NCI-H2196 treated with DMSO at 0.1 percent for 48 hours (cell line): ENCODE measurements around the gene NKX6-1.

Source experiments
- DNase-seq: peaks from one replicate; lab custom pipeline; 2025; ENCODE audit not compliant: unreplicated experiment; lab: John Stamatoyannopoulos, UW

NKX6-1 gene

DNA sequence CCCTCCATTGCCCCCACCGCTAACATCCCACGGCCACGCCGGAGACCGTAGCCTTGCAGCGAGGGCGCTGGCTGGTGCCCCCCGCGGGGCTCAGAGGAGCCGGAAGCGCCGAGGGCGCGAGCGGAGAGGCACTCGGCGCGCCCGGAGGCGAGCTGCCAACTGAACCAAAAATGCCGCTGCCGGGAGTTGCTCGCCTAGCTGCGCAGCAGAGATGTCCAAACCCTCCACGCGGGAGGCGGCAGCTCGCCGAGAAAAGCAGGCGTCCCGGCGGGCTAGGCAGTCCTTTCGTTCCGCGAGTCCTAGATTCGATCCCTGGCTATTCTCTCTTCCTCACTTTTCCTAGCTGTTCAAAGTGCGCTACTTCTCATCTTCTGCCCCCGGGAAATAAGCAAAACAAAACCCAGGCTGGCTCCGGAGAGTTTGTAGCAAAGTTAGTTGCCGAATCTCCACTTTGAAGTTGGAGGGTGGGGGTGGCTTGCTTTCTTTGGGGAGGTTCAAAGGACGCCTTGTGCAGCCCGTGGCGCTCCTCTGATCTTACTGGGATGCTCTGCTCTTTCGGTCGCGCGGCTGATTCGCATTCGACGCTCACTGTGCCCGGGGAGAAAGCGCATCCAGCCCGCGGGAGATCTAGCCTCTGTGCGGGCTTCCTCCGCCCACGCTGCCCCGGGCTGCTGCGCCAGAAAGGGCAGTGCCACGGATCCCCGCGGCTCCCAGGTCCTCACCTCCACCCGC, 723 bp downstream of the NKX6-1 start:
- DNase-seq = no peak

DNA sequence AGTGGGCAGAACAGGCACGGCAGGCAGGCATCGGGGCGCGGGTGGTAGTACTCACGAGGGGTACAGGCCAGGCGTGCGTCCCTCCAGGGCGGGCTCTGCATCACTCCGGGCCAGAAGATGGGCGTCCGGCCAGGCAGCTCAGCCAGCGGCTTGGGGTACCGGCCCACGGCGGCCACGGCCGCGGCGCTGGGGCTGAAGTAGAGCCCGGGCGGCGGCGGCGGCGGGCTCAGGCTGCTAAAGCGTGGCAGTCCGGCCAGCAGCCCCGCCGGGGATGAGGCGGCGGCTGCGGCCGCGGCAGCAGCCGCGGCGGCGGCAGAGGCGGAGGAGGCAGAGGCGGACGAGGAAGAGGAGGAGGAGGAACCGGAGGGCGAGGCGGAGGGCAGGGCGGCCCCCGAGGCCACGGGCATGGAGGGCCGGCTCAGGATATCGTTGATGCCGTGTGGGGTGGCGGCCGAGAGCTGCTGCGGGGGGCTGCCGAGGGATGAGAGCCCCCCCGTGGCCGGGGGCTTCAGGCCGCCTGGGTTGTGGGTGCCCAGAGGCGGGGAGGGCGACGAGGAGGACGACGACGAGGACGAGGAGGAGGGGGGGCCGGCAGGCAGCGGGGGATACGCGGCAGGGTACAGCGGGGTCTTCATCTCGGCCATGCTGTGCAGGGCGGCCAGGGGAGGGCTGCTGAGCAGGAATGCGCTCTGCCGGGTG, 1.4 kb downstream of the NKX6-1 start:
- no peak for DNase-seq

DNA sequence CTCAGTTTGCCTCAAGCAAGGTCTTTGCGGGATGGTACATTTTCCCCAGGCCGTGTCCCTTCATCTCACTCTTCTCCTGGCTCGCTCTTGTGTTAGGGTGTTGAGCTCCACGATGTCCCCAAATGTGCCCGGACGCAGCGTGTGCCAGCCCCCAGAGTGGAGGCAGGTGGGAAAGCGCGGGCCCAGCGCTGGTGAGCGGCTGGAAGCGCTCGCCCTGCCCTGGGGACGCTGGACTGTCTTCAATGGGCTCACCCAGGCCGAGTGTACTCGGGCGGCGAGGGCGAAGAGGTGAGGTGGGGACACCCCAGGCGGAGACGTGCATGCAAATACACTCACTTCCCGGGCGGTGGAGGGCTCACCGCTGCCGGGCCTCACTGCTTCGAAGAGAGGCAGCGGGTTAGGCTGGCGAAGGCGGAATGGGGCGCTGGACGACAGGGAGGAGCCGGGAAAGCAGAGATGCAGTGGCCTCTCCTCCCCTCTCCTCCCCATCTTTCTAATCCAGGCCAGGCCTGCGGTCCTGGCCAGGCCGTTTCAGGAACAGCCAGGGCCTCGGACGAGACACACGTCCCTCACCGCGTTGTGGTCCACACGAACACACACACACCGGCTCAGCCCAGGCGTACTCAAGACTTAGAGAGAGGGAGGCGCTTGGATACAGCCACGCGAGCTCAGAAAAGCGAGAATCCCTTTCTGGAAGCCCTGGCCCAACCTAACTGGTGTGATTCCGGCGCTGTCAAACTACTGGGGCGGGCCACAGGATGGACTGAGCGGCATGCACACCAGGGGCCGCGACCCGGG, 2.2 kb downstream of the NKX6-1 start:
- DNase-seq = no peak

DNA sequence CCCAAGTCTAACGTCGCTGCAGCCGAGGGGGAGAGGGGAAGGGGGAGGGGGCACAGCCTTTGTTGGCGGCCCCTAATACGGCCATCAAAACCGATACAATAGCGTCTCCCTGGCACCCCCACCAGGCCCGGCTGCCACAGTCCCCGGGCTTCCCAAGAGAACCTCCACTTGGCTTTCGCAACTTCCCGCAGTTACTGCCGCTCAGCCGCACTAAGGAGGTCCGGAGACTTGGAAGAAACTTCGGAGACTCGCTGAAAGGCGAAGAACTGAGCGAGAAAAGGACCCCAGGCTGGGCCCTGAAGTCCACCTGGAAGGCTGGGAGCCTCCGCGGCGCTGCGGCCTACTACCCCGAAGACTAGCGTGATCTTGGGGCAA, 2.8 kb downstream of the NKX6-1 start:
- no peak for DNase-seq

DNA sequence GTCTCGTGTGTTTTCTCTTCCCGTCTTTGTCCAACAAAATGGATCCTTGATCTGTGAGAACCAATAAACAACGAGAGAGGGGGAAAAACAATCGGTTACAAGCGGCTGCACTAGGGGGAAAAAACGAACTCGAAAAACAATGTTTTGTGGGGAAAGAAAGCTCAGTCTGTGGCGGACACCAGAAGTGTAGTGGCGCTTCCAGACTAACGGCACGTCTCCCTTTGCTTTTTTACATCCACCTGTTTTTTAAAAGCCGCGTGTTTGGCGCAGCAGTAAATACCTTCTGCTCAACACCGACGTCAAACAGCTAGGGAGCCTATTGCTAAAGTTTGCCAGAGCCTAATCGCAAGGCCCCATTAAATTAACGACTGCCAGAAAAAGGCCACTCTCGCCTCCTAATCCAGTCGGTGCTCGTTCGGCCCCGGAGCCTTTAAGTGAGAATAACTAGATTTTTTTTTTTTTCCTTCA, 3.3 kb downstream of the NKX6-1 start:
- DNase-seq = no peak

DNA sequence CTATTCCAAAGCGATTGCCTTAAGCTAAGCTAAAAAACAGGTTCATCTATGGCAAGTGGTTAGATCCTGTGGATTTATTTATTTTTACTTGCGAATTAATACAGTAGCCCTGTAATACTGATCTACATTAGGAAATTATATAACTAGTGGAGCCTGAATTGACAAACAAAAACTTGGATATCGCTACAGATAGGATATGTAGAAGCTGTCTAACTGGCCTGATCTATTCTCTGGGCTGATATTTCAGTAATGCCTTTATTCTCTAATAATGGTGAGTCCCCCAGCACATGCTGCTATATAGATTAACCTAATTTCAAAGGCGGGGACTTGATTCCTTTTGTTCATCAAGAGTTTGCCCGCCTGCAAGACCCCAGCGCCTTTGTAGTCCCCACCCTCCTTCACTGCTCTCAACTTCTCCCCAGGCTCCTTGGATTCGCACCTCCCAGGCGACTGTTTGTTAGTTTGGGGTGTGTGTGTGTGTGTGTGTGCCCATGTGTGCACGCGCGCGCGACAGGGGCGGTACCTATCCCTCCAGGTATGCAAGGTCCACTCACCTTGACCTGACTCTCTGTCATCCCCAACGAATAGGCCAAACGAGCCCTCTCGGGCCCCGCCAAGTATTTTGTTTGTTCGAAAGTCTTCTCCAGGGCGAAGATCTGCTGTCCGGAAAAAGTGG, 3.8 kb downstream of the NKX6-1 start:
- DNase-seq = no peak

DNA sequence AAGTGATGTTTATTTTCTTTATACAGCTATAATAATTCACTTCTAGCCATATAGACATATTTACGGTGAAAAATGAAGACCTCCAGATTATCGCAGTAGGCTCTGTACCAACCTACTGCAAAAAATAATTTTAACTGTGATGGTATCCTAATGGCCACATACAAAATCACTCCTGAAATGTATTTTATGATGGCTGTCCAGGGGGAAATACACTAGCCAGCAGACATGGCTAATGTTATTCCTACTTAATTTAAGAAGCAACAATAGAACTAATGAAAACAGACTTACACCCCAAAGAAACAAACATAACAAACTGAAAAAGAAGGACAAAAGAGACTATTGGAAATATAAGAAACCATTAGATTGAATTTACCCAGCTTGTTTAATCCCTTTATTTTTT, 4.6 kb downstream of the NKX6-1 start:
- no peak for DNase-seq

DNA sequence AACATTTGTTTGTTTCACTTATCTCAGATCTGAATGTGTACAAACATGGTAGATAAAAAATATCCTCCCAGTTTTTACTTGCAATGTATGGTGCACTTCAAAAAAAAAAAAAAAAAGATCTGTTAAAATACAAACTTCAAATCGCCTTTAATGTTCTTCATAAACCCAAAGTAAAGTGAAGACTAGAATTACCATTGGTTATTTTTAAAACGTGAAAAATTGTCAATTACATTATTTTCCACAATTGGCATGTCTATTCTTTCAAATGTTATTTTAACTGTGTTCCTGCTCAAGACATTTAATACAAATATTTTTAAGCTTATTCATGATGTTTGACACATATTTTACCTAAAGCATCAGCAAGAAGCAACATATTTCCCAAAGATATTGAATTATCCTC, 5.0 kb downstream of the NKX6-1 start:
- no peak for DNase-seq

DNA sequence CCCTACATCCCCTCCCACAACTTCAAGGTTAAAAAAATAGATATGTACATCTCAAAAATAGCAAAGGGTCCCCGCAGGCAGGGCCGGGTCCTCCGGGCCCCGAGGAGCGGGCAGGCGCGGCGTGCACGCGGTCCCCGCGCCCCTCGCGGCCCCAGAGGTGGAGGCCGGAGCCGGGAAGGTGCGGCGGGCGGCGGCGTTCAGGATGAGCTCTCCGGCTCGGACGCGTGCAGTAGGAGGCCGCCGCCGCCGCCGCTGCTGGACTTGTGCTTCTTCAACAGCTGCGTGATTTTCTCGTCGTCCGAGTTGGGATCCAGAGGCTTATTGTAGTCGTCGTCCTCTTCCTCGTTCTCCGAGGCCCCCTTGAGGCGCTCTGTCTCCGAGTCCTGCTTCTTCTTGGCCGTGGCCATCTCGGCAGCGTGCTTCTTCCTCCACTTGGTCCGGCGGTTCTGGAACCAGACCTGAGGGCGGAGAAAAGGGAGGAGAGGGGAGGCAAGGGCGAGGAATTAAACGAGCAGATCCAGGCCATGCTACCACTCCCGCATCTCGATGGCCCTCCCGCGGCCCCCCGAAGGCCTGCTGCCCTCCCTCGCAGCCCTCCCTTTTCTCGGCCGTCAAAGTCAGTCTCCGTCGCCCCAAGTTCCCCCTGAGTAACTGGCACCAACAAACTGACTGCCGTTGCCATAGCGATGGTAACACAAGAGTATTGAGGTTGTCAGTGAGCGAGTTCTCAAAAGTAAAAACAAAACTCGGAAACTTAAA, 5.8 kb downstream of the NKX6-1 start:
- DNase-seq = no peak

DNA sequence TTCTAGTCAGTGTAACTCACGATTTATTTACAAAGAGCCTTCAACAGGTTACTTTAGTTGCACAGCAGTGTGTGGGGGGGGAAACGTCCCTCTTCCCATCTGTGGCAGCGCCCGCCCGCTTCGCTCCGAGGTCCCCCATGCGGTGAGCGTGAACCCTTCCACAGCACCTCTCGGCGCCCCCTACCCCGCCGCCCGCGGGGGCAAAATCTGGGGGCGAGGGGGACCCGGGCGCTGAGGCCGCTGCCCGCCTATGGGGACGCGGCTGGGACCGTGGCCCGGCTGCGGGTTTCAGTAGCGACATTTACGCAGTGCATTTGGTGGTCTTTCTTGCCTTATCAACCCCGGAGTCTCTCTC, 6.4 kb downstream of the NKX6-1 start:
- no peak for DNase-seq

DNA sequence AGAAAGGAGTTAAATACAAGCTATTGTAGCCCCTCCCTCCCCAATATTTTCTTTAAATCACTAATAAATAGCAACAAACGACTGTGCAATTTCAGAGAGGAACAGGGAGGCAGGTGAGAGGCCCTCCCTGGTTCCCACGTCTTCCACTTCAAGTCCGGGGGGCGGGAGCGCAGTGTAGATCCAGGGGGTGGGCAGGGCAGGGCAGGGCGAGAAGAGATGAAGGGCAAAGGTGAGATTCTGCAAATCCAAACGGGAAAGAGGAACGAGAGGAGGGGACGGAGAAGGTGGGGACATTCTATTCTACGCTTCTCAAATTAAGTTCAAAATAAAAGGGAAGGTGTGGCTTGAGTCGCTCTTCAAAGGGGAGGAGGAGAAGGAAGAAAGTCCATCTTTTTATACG, 6.8 kb downstream of the NKX6-1 start:
- DNase-seq = no peak

DNA sequence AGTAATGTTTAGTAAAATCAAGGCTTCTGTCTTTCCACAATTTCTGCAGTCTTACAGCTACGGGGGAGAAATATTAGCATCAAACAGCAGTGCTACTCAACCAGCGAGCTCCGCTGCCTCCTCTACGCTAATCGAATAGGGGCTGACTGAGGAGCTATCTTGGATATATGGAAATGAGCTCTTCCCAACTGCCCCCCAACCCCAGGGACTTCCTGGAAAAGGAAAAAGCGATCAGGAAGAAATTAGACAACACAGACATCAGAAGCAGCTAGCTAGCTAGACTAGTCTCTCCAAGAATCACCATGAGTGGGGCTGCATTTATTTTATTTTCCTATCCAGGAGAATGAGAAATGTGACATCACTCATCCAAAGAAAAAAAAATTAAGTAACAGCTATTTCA, 7.6 kb downstream of the NKX6-1 start:
- no peak for DNase-seq

DNA sequence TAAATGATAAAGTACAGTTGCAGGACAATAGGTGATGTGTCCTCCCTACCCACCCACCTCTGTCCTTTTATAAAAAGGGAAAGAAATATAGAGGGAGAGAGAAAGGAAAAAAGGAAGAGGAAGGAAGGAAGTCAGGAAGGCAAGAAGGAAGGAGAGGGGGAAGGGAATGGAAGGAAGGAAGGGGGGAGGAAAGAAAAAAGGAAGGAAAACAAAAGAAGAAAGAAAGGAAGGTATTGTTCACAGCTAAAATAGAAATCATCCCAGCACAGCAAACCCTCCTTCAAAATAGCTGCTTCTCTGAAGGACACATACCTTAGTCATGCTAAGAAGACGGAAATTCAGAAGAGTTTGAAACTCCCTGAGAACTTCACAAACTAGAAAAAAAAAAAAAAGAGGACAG, 8.4 kb downstream of the NKX6-1 start:
- DNase-seq = no peak

DNA sequence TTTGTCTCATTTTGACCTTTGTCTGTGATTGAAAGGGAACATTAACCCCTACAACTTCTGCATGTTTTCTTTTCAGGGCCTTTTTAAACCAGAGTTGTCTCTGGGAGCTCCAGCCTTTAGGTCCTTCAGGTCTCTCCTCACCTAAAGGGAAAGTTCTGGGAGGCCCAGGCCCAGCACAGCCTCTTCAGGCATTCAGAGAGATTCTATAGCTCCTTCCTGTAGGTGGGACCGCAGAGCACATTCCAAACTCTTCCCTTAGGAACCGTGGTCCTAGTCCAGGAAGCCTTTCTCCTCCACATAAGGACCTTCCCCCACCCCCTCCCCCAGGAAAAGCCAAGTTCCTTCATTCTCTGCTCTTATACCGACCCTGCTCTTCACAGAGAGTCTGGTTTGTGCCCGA, 14.9 kb downstream of the NKX6-1 start:
- no peak for DNase-seq

DNA sequence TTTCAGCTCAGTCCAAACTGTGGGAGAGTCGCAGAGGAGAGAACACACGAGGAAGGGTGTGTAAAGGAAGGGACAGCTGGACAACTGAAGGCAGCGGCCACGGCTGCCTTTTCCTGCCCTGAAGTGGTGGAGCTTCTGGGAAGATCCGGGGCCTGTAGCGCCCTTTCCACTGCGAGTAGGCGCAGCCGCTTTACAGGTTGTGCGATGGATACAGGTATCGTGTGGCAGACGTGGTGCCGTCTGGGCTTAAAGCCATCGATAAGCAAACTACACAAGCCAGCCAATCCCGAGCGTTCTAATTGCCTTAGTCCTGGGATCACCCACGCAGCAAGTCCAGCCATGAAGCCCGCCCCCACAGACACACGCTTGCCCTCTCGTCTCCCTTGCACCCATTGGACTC, 15.4 kb downstream of the NKX6-1 start:
- DNase-seq = no peak

DNA sequence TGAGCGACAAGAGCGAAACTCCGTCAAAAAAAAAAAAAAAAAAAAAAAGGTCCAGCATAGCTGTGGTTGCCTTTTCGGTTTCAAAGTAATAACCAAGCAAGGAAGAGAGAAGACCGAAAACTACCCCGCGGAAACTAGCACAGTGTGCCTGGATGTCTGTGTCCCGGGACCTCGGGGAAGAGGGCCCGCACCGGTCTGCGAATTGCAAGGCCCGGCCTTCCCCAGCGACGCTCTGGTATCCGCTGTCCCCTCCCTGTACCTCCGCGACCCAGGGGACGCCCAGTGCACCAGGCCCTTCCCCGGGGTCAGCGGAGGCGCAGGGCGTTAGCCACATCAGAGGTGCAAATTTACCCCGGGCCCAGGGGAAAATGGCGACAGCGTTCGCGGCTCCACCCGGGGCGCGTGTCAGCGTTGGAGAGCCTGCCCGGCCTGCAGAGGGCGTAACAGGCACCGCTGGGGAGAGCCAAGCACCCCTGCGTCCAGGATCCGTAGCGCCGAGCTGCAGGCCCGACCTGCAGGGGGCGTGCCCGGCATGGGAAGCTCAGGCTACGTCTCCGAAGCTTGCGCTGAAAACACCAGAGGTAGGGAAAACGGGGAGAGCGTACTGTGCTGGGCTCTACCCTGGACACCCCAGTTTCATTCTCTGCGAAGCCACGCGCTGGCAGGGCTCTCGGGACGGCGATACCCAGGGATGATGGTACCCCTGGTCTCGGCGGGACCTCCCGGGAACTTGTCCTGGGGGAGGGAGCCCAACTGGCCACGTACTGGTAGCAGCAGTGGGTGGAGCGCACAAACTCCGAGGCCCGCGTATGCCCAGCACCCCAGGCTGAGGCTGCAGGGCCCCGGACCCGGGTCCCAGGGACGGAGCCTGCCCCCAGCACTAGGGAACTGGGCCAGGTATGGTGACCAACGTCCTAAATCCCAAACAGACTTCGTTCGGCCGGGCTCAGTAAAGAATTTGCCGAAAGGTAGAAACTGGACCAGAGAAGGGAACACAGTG, 16.2 kb downstream of the NKX6-1 start:
- DNase-seq = no peak

DNA sequence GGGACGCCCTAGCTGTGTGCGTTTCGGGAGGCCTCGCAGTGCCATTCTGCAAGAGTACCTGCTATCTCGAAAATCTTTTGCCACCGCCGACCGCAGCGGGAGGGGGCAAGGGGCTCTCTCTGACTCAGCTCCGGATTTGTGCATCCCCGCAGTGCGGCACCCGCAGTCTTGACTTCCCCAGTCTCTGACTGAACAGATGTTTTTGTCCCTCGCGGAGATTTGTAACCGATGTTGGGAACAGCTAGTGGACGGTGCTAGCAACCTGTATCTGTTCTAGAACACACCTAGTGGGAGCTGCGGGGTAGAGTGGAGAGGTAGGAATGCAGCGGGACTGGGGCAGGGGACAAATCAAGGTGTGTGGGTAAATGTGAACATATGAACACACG, 17.2 kb downstream of the NKX6-1 start:
- DNase-seq = no peak

DNA sequence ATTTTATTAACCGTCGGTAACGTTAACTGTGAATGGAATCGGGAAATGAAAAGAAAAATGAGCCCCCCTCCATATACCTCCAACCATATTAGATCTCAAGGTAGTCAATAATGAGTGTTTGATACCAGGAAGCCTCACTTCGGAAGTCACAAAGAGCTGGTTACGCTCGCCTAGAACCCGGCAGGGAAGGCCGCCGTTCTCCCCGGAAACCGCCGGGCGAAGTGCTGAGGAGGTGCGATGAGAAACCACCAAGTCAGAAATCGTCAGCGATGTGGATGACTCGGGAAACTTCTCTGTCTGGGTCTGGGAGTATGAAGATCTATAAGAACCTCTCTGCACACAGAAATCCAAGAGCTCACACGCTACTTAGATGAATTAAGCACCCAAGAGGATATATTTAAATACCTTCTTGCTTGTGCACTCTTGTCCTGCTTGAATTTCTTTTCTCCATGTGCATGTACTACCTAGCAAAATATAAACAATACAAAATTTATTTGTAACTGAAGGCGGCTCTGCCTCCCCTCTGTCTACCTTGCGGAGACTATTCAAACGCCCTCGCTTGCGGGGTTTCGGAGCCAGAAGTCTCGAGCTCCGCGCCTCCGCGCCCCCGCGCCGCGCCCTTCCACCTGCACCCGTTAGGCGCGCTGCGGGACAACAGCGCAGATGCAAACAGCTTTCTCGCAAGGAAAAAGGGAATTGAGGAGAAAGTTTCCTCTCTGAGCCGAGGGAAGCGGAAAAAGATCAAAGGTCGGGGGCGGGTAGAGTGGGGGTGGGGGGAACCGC, 17.8 kb downstream of the NKX6-1 start:
- DNase-seq = no peak

DNA sequence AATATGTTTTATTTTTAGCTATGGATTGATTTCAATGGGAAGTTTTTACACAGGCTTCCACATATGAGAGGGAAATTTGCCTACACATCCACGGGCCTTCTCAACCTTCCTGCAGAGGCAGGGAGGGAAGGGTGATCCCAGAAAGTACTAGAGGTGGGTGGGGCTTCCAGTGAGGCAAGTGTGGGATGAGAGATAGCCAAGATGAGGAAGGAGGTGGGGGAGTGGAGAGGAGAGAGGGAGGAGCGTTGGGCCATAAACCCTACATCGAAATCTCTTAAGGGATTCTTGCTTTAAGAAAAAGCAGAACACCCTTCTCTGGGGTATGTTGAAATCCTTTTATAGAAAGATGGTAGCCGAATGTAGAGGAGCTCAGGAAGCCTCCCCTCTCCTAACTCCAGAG, 19.0 kb downstream of the NKX6-1 start:
- DNase-seq = no peak
